ENCODE measurements around the gene ZAR1L. TPM values are rescaled to one million over a fixed set of nuclear protein-coding genes. Genes with fewer than 3 reads are reported as not detected.

ZAR1L gene
- polyA plus RNA-seq, 3 donors, result not detected

DNA sequence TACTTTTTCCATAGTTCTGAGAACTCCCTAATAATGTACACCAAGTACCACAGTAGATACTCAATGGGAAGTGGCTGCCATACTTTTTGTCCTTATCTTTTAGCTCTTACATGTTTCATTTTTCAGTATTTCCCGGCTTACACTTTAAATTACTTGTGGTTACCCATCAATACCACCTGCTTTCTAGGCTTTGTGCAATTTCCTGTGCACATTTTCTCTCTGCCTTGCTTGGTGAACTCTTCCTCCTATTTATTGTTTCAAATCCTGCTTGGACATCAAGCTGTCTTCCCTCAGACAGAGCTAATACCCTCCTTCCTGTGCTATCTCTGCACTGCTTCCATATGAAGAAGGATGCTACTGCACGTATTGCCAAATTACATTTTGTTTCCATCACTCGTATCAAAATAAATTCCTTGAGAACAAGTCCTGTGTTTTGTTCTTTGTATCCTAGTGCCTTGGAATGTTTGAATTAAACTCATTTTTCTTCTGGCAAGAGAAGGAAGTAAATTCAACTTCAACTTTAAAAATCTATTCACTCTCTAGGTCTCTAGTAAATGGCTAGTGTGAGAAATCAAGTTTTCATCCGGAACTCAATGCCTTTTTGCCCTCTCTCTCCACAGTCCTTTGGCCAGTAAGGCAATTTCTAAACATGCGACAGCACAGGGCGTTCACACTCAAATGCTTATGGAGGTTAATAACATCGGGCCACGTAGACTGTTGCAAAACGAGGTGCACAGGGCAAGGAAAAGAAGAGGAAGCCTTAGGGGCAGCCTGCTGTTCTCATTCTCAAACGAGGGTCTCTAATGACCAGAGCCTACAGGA, 5.6 kb downstream of the ZAR1L start:
- H3K27ac ChIP-seq (ENCODE audit: low read depth, low read length), result no peak overlapping the region
- WGBS, 3 donors, result 22 to 45% (median 22%) methylated on average over 10 of the region's 10 CpGs

DNA sequence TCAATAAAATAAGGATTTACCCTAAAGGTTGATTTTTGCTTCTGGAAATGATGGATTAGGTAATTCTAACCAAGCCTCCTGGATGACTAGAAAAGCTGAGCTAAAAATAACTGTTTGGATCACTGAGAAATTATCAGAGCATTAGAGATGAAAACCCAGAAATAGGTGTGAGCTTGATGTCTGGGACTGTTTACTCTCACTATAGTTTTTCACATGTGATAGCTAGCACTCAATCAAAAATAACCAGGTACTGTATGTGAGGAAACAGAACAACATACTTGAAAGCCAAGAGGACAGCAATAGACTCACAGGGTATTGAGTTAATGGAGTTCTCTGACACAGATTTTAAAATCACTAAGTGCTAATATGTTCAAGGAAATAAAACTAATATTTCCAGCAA, 9.5 kb downstream of the ZAR1L start:
- no peak overlapping the region for H3K27ac ChIP-seq (ENCODE audit: low read depth, low read length)

DNA sequence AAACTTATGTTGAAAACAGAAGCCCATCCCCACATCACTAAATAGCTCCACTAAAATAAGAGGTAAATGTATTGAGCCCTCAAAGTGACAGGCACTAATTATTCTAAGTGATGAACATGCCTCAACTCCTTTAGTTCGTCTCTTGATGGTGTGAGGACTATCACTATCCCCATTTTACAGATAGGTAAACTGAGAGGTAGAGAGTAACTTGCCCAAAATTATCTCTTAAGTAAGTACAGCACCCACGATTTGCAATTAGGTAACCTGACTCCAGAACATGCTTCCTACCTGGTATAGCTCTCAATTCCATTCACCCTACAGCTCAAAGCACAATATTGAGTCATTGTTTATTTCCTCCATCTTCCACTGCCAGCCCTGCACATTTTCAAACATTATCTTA, 12.7 kb downstream of the ZAR1L start:
- WGBS, 3 donors, result 80 to 86% (median 83%) methylated on average over 2 of the region's 2 CpGs
- H3K27ac ChIP-seq (ENCODE audit: low read depth, low read length), result no peak overlapping the region

DNA sequence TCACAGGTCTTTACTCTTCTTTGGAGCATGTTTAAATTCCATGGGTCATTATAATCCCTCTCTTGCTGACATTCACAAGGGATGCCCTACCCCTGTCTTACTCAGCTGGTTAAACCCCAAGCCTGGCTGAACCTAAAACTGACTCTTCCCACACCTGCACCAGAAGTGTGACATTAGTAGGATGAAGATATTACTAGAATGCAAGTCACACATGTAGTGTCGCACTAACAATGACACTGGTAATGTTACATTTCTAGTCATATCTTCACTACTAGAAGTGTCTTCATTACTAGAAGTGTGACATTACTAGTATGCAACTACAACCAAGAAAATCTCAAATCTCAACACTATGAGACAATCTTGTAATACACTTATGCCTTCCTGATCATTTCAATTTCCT, 14.2 kb downstream of the ZAR1L start:
- WGBS, 3 donors, result 92 to 100% (median 95%) methylated on average over 1 of the region's 1 CpG
- H3K27ac ChIP-seq (ENCODE audit: low read depth, low read length), result no peak overlapping the region

DNA sequence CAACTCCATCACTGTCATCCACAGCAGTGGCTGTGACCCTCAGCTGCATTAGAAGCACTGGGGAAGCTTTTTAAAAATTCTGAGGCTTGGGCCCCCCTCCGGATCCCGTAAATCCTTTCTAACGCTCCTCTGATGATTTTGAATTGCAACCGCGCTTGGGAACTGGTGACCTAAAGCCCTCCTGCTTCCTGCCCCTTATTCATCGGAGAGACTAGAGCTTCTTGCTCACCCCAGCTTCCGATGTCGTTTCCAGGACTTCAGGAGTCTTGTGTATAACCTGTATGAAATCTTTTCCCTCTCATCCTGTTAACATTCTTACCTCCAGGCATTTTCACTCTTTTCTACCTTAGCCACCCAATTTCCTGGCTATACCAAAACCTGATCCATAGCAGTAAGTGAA, 14.8 kb downstream of the ZAR1L start:
- H3K27ac ChIP-seq (ENCODE audit: low read depth, low read length), result no peak overlapping the region
- WGBS, 3 donors, result 27 to 77% (median 31%) methylated on average over 8 of the region's 8 CpGs

DNA sequence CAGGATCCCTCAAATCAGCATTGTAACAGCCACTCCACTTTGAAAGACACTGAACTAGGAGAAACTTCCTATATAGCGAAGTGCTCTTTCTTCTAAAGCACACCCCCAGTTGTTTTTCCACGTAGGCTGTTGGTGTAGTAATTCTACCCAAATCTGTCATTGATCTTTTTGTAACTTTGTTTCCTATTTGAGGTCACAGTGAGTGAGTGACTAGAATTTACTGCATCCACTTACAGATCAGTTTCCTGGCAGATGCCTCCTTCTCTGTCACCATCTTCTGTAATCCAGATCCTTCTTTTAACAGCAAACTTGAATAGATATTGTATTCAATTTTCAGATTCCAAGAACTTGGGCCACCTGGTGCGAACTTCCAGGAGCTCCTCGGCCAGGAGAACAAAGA, 15.3 kb downstream of the ZAR1L start:
- 55 to 67% (median 58%) methylated on average over 4 of the region's 4 CpGs for WGBS, 3 donors
- no peak overlapping the region for H3K27ac ChIP-seq (ENCODE audit: low read depth, low read length)

DNA sequence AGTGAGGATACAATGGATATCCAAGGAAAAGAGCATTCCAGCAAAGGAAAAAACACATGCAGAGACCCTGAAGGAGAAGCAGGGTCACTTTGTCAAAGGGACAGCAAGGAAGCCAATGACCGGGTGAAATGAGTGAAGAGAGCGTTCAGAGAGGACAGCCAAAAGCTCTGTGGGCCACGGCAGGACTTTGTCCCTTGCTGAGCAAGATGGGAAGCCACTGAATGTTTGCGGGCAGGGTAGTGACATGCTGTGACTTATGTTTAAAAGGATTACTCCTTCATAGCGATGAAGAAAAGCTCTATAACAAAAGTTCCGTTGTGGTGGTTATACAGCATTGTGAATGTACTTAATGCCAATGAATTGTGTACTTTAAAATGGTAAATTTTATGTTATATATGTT, 16.5 kb downstream of the ZAR1L start:
- WGBS, 3 donors, result 93 to 95% (median 95%) methylated on average over 6 of the region's 6 CpGs
- H3K27ac ChIP-seq (ENCODE audit: low read depth, low read length), result no peak overlapping the region

DNA sequence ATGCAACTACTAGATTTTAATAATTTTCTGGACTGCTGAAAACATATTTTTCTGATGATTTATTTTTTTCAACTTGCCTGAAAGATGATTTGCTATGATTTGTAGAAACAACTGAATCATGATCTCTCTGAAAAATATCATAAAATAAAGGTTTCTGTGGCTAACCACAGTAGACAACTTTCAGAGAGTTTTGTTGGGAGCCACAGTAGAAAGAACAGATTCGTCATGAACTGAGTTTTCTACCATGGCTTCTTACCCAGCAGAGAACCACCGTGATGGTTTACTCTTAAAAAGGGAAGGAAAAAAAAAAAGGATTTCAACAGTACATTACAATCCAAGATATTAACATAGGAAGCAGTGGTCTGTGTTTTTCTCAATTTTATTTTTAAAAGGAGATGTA, 18.0 kb downstream of the ZAR1L start:
- 42 to 84% (median 57%) methylated on average over 2 of the region's 2 CpGs for WGBS, 3 donors
- H3K27ac ChIP-seq (ENCODE audit: low read depth, low read length), result no peak overlapping the region

DNA sequence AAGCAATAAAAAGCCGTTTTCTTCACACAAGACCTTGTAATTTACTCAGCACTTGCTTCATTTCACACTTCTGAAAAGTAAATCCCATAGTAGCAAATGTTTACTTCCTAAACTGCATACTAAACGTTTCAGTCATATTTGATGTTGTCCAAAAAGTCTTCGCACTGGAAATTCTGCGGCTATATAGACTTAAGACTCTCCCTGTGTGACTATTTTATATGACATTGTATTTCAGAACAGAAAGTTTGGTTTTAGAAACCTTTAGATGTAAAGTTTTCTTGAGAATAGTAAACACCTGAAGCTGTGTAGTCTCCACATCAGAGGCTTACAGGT, 29.6 kb downstream of the ZAR1L start:
- WGBS, 3 donors, result 58 to 63% (median 63%) methylated on average over 4 of the region's 4 CpGs
- no peak overlapping the region for H3K27ac ChIP-seq (ENCODE audit: low read depth, low read length)

DNA sequence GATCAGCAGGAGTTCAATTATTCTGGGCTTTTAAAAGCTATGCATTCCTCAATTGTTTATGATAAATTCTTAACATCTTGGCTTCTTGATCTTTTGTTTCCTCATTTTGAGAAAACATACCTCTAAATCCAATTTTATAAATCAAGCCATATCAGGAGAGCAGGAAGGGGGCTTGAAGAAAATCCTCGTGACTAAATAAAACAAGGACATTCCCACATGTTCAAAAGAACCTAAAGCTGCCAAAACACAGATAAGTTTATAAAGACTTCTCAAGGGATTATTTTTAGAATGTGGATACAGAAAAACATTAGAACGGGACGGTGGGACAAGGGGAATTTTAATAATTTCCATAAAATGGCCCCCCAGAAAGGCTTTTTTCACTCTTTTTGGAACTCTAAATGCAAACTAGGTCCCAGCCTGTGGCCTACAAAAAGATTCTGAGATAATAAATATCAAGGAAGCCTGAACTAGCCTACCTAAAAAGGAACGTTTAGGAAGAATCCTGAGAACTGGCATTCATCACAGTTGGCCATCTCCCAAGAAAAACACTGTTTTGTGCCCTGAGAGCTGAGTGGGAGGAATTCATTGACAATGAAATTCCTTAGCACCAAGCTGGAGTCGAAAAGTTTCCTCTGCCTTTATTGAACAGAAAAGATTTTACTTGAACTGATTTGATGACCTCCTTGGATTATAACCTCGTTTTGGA, 30.1 kb downstream of the ZAR1L start:
- no peak overlapping the region for H3K27ac ChIP-seq (ENCODE audit: low read depth, low read length)
- 31 to 50% (median 42%) methylated on average over 6 of the region's 6 CpGs for WGBS, 3 donors

DNA sequence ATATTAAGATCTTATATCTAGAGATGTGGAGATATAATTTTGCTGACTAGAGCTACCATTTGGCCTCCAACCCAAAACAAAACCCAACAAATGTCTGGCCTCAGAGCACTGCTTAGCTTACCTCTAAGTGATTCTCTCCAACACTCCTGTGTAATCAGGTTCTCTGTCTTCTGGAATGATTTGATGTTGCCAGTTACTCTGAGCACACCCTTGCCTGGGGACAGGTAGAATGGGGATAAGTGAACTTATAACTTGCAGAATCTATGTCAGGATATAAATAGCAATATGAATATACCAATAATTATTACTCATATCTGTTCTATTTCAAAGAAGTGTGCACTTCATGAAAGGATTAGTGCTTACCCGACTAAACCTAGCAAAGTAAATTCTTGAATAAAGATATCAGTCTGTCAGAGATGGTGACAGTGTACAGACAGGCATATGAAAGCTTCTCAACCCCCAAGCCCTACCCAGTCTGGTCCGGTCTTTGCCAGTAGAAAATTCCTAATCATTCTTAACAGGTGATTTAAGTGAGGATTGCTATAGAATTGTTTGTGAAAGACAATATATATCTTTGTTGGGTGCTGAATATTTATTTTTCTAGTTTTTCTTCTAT, 33.0 kb downstream of the ZAR1L start:
- H3K27ac ChIP-seq (ENCODE audit: low read depth, low read length), result no peak overlapping the region

DNA sequence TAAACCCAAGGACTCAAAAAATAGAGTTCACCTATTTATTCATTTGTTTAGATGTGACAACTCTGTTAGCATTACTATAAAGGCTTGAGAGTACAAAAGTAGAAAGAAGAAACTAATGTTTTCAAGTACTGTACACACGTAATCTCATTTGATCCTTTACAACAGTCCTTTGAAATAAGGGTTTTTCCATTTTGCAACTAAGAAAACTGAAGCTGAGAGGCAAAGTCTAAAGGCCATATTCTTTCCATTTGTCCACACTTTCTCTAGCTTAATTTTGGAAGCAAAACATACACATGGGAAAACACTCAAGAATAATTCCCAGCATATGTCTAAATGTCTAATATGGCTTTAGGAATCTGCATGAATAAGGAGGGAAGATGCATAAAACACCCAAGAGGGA, 34.1 kb downstream of the ZAR1L start:
- H3K27ac ChIP-seq (ENCODE audit: low read depth, low read length), result no peak overlapping the region
- WGBS, 3 donors, result 88 to 90% (median 89%) methylated on average over 1 of the region's 1 CpG

More for the DNA sequence above, 33.0 kb downstream of the ZAR1L start:
- WGBS, 3 donors, result 83 to 87% (median 84%) methylated on average over 2 of the region's 2 CpGs

DNA sequence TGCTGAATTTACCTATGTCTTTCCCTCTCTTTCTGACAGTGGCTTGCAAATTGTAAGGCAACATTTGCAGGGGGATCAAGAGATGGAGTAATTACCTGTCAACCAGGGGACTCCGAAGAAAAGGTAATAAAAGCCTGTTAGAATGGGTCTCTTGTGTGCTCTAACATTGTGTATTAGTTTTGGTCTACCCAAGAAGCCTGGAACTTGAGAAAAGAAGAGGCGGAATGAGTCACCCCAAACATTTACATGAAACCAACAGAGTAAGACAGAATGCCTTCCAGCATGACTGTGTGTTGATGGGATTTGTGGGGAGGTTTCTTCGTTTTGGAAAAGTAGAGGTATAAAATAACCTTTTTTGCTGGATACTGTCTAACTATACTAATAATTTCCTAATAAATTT, 36.7 kb downstream of the ZAR1L start:
- no peak overlapping the region for H3K27ac ChIP-seq (ENCODE audit: low read depth, low read length)
- WGBS, 3 donors, result 86 to 90% (median 88%) methylated on average over 3 of the region's 3 CpGs

DNA sequence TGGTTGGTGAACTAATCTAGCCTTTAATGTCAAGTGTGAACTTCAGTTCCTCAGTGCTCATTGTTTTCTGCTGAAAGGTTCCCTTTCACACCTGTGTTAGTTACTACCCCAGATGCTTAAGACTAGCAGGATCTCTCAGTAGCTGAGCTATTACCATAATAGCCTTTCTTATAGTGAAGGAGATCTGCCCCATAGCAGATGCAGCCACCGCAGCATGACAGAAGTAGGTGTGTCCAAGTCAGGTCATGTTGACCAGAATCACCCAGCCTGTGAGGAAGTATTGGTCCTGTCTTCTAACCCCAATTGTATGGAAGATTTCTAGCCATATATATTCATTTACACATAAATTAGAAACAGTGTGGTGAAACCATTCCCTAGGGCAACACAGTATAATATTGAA, 37.3 kb downstream of the ZAR1L start:
- 36 to 100% (median 96%) methylated on average over 1 of the region's 1 CpG for WGBS, 3 donors
- no peak overlapping the region for H3K27ac ChIP-seq (ENCODE audit: low read depth, low read length)

DNA sequence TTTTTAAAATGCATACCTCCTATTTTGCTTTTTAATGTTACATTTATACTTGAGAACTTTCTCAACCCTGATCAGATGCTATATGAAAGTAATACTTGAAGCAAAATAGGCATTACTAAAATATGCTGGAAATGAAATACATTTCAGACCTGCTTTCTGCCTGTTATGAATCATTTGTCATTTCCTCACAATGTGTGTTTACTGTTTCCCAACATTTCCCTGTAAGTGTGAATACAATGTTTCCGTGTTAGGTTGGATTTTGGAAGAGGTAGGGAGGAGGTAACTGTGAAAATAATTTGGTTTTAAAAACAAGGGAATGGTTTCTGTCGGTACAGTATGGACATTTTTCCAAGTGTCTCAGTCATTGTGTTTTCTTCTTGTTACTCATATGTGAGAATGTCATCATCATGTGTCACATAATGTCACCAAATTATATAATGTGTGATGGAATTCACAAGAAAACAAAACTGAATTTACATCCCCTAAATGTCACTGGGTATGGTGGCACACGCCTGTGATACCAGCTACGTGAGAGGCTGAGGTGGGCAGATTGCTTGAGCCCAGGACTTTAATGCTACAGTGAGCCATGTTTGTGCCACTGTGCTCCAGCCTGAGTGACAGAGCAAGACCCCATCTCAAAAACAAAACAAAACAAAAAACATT, 43.0 kb downstream of the ZAR1L start:
- 74 to 93% (median 74%) methylated on average over 4 of the region's 4 CpGs for WGBS, 3 donors
- H3K27ac ChIP-seq (ENCODE audit: low read depth, low read length), result no peak overlapping the region

DNA sequence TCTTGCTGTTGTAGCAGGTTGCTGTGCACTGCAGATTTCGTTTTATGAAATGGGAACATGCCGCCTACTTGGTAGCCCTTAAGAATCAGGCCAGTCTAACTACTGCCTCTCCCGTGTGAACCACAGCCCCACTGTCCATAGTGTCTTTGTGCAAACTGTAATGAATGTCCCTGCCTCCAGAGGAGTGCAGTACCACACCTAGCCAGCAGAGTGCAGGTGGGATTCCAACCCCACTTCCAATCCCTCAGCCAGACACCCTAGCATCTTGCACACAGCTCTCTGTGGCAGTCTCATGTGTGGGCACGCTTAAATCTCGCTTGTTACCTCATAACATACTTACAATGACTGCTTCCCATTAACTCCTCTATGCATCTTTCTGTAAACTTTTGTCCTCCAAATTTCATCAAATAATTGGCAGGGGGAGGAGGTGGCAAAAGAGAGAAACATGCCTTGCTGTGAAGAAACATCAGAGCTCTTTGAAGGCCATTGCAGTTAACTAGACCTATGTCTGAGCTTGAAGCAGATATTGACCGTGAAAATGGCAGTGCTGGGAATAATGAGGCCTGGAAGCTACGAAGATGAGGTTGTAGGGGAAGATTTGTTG, 47.2 kb downstream of the ZAR1L start:
- 82 to 95% (median 92%) methylated on average over 7 of the region's 7 CpGs for WGBS, 3 donors
- no peak overlapping the region for H3K27ac ChIP-seq (ENCODE audit: low read depth, low read length)

DNA sequence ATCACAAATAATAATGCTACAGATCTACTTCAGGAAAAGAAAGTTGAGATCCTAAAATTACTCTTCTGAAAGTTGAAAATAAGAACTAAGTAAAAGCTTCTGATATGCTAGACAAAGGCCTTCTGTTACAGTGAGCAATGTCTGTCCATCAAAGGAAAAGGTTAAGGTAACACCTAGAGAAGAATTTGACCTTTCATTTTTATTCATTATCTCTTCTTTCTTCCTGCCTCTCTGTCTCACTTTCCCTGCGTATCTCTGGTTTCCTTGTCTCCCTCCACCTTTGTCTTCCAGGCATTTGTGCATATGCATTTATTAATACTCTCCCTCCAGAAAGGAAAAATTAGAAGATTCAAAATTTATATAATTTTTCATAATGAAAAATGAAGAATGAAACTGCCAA, 49.0 kb downstream of the ZAR1L start:
- no peak overlapping the region for H3K27ac ChIP-seq (ENCODE audit: low read depth, low read length)
- WGBS, 3 donors, result 93 to 100% (median 100%) methylated on average over 1 of the region's 1 CpG

DNA sequence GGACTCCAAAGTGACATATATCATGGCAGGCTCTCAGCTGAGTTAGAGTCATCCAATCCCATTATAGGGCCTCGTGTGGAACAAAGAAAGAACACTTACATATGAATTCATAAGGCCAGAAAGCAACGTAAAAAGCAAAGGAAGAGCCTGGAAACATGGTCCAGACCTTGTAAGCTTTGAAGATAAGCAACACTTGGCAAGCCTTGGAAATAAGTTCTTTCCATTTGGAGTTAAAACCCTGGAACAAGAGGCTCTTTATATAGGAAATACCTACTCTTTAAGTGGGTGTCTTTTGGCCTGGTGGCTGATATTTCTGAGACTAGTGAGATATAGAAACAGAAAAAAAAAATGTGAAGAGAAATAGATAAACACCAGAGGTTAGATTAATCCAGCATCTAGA, 49.4 kb downstream of the ZAR1L start:
- WGBS, 3 donors, result 64 to 66% (median 65%) methylated on average over 2 of the region's 2 CpGs
- H3K27ac ChIP-seq (ENCODE audit: low read depth, low read length), result no peak overlapping the region

DNA sequence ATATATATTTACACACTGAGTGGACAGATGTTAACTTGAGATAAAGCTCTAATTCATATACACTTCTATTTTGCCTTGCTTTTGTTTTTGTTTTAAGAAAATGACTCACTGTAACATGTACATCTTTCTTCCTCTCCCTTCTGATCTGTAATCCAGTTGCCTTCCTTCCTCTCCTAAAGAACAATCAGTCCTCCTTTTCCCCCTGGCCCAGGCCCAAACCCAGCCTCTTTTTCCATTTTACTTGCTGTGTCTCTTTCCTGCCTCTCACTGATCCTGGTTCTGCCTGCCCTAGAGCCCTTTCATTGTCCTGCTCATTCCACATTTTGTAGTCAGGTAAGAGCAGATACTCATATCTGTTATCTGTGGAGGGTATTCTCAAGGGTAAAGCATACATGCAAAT, 50.8 kb downstream of the ZAR1L start:
- no peak overlapping the region for H3K27ac ChIP-seq (ENCODE audit: low read depth, low read length)
